Stimulated activated naive CD4-positive, alpha-beta T cell treated with Interleukin-2 at 50 U/mL for 16 hours (primary cell): Measurements from ENCODE around the gene CDC7.

Experiments used
- DNase-seq: peaks from one replicate; lab custom pipeline; 2025; lab: John Stamatoyannopoulos, UW

The CDC7 gene

DNA sequence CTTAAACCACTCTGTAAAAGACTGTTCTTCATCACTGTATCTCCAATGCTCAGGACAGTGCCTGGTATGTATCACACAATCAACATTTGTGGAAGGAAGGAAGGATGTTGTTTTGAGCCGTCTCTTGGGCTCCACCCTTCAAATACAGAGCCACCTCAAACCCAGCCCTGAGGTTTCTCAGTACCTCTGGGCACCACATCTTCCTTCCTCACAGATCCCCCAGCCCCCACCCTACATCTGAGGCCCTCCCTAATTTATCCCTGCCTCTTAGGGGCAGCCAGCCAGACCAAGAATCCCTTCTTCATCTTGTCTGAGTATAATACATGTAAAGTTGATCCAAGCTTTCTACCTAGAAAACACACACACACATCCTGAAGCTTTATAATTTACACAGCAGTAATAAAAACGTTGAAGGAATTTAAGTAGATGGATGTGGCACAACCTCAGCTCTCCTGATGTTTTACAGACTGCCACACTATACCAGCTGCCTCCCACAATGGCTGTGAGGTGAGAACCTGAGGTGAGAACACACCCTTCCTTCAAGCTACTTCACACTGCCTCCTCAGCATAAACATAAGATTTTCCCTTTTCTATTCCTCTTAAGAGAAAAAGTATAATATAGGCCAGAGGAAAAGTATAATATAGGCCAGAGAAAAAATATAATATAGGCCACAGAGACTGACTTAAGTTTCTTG, 48.5 kb downstream of the CDC7 start:
- DNase-seq: no peak

DNA sequence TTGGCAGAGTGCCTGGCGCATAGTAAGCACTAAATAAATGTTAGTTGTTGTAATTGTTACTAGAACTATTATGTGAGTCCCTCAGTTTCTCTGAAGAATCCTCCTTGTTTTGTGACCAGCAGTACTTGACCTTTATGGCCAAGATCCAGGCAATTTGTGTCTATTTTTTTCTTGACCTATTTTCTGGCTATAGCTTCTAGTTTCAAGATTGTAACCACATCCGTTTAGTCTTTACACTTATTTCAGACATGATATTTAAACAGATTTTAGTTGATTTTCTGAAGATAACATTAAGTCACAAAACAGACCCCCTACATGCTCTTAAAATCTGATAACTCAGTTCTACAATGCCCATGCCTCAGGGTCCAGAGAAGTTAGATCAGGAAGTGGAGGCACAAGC, 50.3 kb downstream of the CDC7 start:
- no peak for DNase-seq

DNA sequence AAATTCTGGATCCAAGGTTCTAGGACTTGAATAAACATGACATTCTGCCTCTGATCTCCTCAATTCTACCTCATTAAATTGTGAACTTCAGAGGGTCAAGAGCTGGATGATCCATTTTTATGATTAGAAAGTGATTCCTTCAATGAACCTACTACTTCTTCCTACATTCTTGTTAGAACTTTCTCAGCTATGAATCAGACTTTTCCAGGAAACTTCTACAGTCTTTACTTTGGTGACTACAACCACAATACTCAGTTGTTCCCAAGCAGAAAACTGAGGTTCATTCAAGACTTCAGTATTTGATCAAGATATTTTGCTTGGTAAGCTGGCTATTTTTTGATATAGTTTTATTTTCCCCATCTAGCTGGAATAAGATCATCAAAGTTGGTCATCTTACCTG, 51.4 kb downstream of the CDC7 start:
- no peak for DNase-seq

DNA sequence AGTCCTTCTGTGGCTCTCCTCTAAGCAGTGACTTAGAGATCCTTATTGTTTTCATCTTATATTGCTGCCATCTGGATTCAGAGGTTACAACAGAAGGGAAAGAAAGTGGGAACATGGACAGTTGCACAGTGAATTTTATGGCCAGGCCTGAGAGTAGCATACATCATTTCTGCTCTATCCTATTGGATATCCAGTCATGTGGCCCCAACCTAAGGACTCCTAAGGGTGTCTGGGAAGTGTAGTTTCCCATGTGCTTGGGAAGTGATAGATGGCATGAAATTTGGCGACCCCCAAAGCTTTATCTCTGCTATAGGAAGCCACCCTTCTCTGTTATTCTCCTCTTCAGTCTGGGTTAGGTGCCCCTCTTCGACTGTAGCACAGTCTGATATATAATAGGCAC, 51.9 kb downstream of the CDC7 start:
- DNase-seq: no peak

DNA sequence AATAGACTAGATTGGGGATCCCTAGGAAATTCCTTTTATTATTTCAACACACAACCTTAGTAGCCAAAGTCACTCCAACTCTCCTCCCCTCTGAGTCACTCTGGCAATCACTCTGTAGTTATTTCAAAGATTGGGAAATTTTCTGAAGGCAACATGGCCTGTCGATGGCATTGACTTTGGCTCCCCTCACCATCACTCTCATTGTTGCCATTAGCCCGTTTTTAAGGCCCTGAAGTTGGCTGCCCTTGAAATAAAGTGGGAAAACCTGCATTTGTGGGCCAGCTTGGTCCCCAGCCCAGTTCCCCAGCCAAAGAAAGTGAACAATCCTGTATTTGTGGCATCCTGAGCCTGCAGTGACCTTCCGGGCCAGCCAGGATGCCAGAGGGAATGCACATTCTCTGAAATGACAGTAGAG, 52.5 kb downstream of the CDC7 start:
- no peak for DNase-seq

DNA sequence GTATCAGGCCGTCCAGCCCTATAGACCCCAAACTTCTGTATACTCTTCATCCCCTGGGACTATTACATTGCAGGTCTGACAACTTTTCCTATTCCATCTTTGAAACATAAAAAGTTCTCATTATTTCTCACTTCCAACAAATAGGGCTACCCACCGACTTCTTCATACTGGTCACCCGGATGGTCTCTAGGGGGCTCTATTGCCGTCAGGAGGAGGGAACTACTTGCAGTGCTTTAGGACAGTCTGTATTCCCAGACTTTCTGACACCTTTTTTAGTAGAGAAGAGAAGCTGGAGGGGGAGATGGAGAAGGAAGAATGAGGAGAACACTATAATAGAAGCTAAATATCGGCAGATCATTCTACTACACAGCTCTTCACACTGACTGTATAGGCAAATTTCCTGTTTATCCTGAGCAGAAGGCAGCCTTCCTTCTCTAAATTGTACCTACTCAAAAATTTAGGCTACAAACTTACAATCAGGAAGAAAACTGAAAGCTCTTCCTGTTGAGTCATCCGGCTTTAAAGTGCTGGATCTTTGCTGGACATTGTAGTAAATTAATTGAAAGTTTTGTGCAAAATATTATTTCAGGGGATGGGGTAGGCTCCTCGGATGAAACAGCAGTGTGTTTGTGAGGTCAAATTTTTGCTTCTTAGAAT, 54.6 kb downstream of the CDC7 start:
- DNase-seq: no peak

DNA sequence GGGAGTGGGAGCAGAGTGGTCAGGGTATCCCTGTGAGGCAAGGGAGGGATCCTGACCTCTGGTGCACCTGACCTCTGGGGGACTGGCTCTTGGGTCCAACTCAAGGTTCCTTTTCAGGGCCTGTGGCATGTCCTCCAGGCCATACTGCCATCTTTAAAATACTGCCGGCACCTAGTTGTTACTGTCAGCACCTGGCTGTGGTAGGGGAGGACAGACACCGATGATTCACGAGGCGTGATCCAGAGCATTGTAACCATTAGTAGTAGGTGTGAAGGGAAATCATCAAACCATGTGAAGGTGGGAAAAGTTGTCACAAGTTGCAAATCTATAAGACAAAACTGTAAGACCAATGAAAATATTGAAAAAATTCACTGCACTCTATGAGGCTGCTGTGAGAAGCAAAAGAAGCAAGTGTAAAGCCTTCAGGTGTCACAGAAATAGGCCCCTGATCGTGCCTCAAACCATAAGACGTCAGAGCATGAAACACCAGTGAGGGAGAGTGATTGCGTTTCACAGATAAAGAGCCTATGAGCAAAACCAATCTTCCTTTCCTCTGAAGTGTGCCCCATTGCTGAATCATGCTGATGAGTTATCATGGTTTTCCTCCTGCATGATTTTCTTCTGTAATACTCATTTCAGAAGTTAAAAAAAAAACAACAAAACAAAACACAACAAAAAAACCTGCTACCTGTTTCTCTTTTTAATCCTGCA, 55.3 kb downstream of the CDC7 start:
- peak; percentile 62 for DNase-seq

DNA sequence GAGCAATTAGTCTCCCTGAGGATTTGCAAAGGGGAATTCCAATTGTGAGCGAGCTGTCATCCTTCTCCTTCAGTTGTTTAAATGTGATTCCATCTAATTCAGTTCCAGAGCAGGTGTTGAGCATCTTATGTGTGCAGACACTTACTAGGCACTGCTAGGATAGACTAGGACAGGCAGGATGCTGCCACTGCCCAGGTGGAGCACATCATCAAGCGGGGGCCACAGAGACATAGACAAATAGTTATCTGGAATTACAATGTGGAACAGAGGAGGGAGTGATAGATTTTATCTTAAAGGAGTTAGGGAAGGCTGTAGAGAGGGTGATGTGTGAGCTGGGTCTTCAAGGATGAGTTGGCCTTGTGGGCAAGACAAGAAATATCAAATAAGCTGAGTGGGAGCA, 55.9 kb downstream of the CDC7 start:
- DNase-seq: no peak

DNA sequence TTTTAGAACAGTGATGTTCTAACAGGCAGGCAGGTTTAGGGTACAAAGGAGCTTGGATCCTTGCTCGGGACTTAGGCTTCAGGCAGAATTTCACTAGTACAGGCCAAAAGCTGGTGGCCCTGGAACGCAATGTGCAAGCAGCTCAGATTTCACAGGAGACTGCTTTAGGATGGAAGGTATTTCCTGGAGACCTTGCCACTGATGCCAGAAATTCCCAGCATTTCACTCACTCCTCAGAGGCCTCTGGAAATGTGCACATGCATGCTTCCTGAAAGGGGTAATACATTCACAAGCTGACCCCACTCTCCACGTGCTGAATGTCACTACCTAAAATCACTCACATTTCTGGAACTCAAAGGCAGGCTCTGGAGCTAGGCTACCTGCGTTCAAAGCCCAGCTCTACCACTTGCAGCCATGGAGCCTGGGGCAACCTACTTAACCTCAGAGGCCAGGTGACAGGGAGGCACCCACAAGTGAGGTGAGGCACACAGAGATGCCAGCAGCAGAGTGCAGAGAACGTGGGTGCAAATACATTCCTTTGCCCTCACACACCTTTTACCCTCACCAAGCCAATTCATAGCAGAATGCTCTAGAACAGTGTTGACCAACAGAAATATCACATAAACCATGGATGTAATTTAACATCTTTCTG, 56.5 kb downstream of the CDC7 start:
- no peak for DNase-seq

DNA sequence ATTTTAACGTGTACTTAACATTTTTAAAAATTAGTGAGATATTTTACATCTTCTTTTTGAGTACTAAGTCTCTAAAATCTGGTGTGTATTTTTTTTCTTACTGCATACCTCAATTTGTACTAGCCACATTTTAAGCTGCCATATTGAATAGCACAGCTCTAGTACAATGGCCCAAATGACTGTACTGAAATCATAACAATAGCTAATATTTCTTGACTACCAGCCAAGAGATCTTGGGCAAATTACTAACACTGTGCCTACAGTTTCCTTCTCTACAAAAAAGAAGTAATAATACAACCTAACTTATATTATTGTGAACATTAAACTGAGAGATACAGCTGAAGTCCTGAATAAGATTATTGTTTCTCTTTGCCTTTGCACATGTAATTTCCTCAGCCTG, 57.2 kb downstream of the CDC7 start:
- DNase-seq: no peak

DNA sequence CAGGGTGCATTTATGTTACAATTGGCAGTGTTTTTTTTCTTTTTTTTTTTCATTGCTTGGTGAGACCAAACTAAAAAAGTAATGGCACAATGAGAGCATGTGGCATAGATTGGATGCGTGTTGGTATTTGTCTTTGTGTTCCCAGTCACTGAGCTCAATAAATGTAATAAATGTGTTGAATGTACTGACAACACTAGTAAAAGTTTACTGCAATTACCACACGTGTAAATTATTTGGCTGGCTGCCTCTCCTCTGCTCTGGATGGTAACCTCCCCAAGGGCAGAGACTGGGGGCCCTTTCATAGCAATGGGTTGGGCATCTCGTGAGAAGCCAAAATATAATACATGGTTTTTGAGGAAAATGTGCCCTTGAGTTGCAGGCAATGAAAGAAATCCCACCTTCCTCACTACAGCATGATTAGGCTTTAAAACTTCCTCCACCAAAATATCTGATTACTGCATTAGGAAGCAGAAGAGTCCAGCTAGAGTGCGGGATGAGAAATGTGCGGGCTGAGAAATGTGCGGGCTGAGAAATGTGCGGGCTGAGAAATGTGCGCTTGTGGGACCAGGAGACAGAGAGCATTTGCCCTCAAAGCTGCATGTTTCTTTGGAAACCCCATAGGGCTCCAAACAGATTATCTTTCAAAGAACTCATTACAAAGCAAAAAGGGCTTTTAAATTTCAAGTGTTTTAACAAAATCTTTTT, 58.5 kb downstream of the CDC7 start:
- DNase-seq: no peak

DNA sequence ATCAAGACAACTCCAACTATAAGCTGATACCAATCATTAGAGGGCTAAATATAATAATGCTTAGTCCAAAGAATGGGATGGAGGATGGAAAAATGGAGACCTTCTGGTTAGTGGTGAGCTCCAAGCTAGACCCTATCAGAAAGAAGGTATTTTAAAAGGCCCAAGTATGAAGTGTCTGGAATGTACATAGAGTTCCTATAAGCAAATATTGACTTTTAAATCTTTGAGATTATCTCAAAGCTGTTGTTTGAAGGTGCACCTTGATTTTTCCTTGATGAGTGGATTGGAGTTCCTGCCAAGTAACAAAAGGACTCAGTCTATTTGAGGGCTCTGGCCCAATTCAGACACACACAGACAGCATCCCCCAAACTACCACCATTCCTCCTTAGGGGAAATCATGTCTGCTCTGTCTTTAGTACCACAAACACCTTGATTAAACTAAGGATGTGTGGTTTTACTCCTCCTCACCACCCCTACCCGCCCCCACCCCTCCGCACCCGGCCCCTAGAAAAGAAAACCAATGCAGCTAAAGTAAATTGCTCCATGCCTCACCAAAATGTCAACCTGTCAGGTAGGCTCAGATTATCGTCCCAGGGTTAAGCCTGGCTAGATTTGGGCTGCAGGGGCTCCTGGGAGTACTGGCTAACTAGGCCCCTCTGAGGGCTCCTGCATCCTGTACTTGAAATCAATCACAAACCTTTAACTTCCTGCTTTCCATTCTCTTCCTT, 59.4 kb downstream of the CDC7 start:
- DNase-seq: no peak

DNA sequence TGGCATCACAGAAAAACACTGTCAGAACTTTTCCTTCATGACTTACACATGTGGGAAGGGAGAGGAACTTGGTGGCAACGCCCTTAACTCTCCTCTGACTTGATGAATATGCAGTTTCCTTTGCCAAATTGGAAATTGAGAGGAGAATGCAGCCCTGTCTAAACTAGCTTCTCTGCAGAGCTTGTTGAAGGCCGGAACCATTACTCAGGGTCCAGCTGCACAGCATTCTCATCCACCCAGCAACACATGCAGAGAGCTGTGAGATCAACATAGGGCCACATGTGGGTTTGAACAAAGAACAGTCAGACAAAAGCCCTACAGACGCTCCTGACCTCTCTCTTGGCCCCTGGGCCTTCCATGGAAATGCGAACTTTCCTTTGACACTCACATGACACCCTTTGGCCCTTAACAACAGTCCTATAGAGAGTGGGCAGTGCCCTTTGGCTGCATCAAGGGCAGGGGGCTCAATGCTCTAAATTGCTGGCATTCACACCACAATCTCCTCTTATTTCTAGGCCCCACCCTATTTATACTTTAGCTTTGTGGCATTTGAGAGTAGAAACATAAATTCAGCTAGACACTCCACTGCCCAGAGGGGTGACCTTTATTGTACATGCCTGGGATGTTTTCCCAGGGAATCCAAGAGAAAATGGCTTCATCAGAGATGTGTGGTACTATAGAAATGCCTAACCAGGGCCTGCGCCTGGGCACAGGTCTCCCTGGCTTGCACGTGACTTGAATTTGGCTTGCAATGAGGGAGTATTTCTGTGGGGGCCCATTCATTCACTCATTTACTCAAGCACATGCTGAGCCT, 64.4 kb downstream of the CDC7 start:
- no peak for DNase-seq

DNA sequence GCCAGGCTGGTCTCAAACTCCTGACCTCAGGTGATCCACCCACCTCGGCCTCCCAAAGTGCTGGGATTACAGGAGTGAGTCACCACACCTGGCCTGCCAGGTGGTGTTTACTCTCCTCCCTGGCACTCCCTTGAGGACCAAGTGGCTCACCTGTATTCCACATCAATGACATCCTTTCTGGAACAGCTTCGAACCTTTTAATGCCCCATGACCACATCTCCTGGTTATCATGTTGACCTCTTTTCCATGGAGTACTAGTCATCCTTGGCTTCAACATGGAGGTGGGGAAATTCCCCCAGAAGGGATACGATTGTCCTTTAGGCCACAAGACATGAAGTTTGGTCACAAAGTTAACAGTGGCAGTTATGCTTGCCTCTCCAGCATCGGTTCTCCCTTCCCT, 66.9 kb downstream of the CDC7 start:
- no peak for DNase-seq

DNA sequence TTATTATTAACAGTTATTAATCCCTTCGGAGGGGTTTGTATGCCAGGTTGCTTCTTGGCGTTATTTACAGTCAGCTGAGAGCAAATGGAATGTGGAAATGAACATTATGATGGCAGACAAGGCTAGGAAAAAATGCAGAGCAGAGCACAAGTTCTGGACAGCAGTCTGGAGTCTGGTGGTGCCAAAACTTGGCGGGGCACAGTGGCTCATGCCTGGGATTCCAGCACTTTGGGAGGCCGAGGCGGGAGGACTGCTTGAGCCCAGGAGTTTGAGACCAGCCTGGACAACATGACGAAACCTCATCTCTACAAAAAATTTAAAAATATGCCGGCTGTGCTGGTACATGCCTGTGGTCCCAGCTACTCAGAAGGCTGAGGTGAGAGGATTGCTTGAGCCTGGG, 67.6 kb downstream of the CDC7 start:
- DNase-seq: no peak

DNA sequence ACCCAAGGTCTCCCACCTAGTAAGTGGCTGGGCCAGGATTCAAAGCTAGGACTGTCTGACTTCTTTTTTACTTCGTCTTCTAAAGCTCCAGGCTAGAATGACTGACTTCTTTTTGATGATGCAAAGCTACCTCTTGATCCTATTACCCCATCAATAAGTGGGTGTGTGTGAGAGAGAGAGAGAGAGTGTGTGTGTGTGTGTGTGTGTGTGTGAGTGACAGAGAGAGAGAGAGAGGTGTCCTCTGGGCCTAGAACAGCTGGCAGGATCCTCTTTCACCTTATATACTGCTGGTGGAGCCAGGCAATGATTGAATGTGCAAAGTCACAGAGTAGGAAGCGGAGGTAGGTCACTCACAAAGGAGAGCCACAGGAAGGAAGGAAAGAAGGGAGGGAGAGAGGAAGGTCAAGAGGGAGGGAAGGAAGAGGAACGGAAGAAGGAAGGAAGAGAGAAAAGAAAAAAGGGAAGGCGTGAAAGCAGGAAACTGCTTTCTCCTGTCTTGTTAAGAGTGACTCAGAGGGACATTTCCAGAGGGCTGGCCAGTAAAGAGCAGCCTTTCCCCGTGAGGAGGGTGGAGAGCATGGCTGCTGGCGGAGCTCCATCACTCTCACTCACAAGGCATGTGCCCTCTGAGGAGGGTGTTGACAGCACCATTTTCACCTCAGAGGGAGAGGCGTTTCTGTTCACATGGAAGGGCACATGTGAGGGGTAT, 68.9 kb downstream of the CDC7 start:
- DNase-seq: no peak

DNA sequence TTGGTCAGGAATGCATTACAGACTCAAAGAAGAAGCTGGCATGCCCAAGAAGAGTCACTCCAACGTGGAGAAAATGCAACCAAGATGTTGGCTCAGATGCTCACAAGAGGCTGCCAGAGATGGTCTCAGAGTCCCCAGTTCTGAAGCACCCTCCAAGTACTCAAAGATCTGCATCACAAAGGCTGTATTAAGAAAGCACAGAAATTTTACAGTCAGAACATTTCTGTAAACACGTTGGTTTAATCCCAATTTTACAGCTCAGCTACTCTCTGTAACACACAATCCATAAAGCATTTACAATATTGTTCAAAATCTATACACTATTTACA, 69.4 kb downstream of the CDC7 start:
- no peak for DNase-seq

DNA sequence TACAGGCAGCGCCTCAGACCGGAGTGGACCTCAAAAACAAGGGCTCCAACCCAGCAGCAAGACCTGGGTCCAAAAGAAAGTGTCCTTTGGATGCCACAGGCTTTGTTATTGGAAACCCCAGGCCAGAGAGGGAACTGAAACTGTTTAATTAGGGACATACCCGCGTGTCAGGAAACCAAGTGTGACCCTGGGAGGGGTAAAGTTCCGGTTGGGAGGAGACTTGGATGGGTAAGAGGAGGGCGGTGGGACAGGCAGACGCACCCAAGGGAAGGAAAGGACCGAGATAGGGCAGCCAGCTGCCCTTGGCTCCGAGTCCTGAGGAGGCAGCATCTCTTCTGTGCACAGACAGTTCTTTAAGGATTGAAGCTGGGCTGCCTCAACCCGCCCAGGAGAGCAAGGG, 71.4 kb downstream of the CDC7 start:
- DNase-seq: no peak
